ENCODE measurements around the gene BRK1.

BRK1 gene

DNA sequence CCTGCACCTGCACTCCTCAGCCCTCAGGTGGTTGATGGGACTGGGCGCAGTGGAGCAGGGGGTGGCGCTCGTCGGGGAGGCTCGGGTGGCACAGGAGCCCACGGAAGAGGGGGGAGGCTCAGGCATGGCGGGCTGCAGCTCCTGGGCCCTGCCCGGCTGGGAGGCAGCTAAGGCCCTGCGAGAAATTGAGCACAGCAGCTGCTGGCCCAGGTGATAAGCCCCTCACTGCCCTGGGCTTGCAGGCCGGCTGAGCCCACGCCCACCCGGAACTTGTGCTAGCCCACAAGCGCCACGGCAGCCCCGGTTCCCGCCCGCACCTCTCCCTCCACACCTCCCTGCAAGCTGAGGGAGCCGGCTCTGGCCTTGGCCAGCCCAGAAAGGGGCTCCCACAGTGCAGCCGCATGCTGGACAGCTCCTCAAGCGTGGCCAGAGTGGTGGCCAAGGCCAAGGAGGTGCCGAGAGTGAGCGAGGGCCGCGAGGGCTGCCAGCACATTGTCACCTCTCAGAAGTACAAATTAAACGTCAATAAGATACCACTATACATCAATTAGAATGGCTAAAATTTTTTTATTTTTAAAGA lies 21.0 kb downstream of the BRK1 start:
- peaks cover 0 to 12% (median 4%) of the 10 kb centered on the region in 11 experiments; a peak in 6 of 22 replicates for H3K36me3 ChIP-seq
- peaks cover 0 to 14% (median 8%) of the 10 kb centered on the region in 11 experiments; a peak in 10 of 22 replicates for H3K9me3 ChIP-seq (replicated peaks in 1 of 11)
- H3K27me3 ChIP-seq: no peaks in the 10 kb centered on the region
- peak overlapping the region in 4 of 11 experiments; percentile 32 to 48 (median 39); a peak in 7 of 22 replicates for H3K27ac ChIP-seq
- peaks cover 0 to 24% (median 5%) of the 10 kb centered on the region in 10 experiments; a peak in 10 of 20 replicates for H3K4me1 ChIP-seq
- H4K20me1 ChIP-seq: no peaks in the 10 kb centered on the region; a peak in 2 of 22 replicates
- H3K4me3 ChIP-seq: no peak overlapping the region
- TF ChIP-seq Cebpa-rat (IDR thresholded peaks at IDR 0.05): no peak
- H3K4me2 ChIP-seq: 0 out of 22 replicates have a peak overlapping the region, but pooled peaks of 1 of the 11 experiments have one; percentile 0
- no peak overlapping the region for H3K9ac ChIP-seq

DNA sequence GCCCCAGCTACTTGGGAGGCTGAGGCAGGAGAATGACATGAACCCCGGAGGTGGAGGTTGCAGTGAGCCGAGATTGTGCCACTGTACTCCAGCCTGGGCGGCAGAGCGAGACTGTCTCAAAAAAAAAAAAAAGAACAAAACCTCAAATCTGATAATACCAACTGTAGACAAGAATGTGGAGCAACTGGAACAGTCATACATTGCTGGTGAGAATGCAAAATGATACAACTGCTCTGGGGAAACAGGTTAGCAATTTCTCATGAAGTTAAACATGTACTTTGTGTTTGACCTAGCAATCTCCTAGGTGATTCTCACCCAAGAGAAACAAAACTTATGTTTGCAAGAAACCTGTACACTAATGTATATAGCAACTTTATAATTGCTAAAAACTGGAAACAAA lies 21.7 kb downstream of the BRK1 start:
- no peaks in the 10 kb centered on the region; a peak in 1 of 22 replicates for H4K20me1 ChIP-seq
- peaks cover 0 to 7% (median 1%) of the 10 kb centered on the region in 11 experiments; a peak in 4 of 22 replicates for H3K36me3 ChIP-seq
- peak overlapping the region in 2 of 11 experiments; percentile 0 to 15; a peak in 1 of 22 replicates for H3K4me2 ChIP-seq

DNA sequence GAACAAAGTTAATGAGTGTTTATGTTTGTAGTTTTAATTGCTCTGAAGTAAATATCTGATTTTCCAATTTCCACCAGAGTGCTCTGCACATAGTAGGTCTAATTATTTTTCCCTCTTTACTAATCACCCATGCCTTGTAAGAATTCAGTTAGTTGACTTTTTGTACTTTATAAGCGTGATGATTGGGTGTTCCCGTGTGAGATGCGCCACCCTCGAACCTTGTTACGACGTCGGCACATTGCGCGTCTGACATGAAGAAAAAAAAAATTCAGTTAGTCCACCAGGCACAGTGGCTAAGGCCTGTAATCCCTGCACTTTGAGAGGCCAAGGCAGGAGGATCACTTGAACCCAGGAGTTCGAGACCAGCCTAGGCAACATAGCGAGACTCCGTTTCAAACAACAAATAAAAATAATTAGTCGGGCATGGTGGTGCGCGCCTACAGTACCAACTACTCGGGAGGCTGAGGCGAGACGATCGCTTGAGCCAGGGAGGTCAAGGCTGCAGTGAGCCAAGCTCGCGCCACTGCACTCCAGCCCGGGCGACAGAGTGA lies 25.6 kb downstream of the BRK1 start:
- peaks cover 30 to 39% (median 38%) of the 10 kb centered on the region in 11 experiments for H4K20me1 ChIP-seq
- TF ChIP-seq Cebpa-rat (IDR thresholded peaks at IDR 0.05): no peak
- H3K27me3 ChIP-seq: no peaks in the 10 kb centered on the region
- H3K27ac ChIP-seq: peak overlapping the region; percentile 88 to 98 (median 97); a peak in 21 of 22 replicates
- peaks cover 0 to 35% (median 27%) of the 10 kb centered on the region in 11 experiments; a peak in 21 of 22 replicates for H3K36me3 ChIP-seq
- peaks cover 31 to 46% (median 38%) of the 10 kb centered on the region in 10 experiments for H3K4me1 ChIP-seq
- H3K4me3 ChIP-seq: peak overlapping the region; percentile 72 to 87 (median 78); a peak in 15 of 20 replicates
- peaks cover 0 to 9% (median 5%) of the 10 kb centered on the region in 11 experiments; a peak in 8 of 22 replicates for H3K9me3 ChIP-seq (replicated peaks in 1 of 11)
- H3K4me2 ChIP-seq: peak overlapping the region; percentile 32 to 98 (median 86); a peak in 21 of 22 replicates
- peak overlapping the region; percentile 86 to 98 (median 96); a peak in 20 of 22 replicates for H3K9ac ChIP-seq

More for the DNA sequence above, 21.7 kb downstream of the BRK1 start:
- Histone ChIP-seq H3K9me3 (replicated peaks in 1 of 11) (peaks cover 0 to 14% (median 8%) of the 10 kb centered on the region in 11 experiments; a peak in 10 of 22 replicates), H3K4me3 (no peak overlapping the region), H3K4me1 (peaks cover 0 to 24% (median 5%) of the 10 kb centered on the region in 10 experiments; a peak in 10 of 20 replicates), H3K27me3 (no peaks in the 10 kb centered on the region), H3K27ac (peak overlapping the region in 8 of 11 experiments; percentile 7 to 50 (median 34); a peak in 12 of 22 replicates), H3K9ac (no peak overlapping the region)
- peak in 1 of 11 experiments; percentile 47; a peak in 1 of 22 replicates for TF ChIP-seq Cebpa-rat (IDR thresholded peaks at IDR 0.05)

DNA sequence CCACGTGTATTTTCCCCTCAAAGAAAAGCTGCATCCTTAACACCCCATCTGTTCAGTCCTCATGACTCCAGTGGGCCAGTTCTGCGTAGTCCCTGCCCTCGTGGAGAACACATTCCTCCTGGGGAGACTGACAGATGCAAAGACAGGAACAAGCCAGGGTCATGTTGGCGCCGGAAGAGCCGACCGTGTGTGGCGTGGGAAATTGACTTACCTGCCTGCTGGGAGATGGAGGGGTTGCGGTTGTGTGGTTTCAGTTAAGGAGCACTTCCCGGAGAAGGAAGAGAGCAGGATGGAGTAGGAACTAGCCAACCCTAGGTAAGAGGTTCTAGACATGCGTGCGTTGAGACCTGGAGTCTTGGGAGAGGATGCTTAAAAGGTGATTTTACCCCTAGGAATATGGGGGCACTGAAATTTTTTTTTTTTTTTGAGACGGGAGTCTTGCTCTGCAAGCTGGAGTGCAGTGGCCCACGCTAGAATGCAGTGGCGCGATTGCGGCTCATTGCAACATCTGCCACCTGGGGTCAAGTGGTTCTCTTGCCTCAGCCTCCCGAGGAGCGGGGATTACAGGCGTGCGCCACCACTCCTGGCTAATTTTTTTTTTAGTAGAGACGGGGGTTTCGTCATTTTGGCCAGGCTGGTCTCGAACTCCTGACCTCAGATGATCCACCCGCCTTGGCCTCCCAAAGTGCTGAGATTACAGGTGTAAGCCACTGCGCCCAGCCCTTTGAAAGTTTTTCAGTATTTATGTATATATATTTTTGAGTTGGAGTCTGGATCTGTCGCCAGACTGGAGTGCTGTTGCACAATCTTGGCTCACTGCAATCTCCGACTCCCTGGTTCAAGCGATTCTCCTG lies 27.5 kb downstream of the BRK1 start:
- Histone ChIP-seq H3K4me2 (peak overlapping the region; percentile 82 to 98 (median 94)), H3K4me1 (peaks cover 32 to 56% (median 48%) of the 10 kb centered on the region in 10 experiments), H3K27ac (peak overlapping the region; percentile 88 to 98 (median 97)), H3K36me3 (peaks cover 15 to 54% (median 45%) of the 10 kb centered on the region in 11 experiments; a peak in 21 of 22 replicates), H3K9me3 (replicated peaks in 1 of 11) (no peaks in the 10 kb centered on the region), H3K27me3 (no peaks in the 10 kb centered on the region), H4K20me1 (peaks cover 45 to 57% (median 56%) of the 10 kb centered on the region in 11 experiments), H3K9ac (peak overlapping the region; percentile 86 to 98 (median 96)), H3K4me3 (peak overlapping the region; percentile 72 to 87 (median 78))
- peak in 4 of 11 experiments; percentile 16 to 38 (median 27); a peak in 3 of 22 replicates for TF ChIP-seq Cebpa-rat (IDR thresholded peaks at IDR 0.05)

DNA sequence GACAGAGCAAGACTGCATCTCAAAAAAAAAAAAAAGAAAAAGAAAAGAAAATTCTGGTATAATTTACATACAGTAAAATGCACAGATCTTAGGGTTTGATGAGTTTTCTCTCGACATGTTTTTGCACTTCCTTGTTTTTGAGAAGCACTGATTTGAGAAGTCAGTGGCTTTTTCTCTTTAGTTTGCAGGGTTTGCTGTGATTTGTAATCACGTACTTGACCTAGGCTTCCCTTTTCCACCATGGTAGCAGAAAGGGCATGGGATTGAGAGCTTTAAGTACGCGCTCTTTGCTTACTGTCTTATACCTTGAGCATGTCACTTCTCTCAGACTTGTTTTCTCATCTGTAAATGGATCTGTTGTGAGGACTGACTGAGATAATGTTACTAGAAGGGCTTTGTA lies 30.2 kb downstream of the BRK1 start:
- no peaks in the 10 kb centered on the region for H3K9me3 ChIP-seq (replicated peaks in 1 of 11)
- H3K27me3 ChIP-seq: no peaks in the 10 kb centered on the region
- H3K9ac ChIP-seq: peak overlapping the region in 3 of 11 experiments; percentile 46 to 67 (median 58); a peak in 5 of 22 replicates
- H3K4me2 ChIP-seq: peak overlapping the region; percentile 82 to 98 (median 94); a peak in 21 of 22 replicates
- peaks cover 38 to 81% (median 71%) of the 10 kb centered on the region in 11 experiments for H3K36me3 ChIP-seq
- peak overlapping the region in 4 of 11 experiments; percentile 23 to 61 (median 41); a peak in 5 of 22 replicates for H3K27ac ChIP-seq
- H3K4me1 ChIP-seq: peaks cover 32 to 78% (median 56%) of the 10 kb centered on the region in 10 experiments
- peaks cover 65 to 85% (median 82%) of the 10 kb centered on the region in 11 experiments for H4K20me1 ChIP-seq
- TF ChIP-seq Cebpa-rat (IDR thresholded peaks at IDR 0.05): no peak
- H3K4me3 ChIP-seq: peak overlapping the region in 7 of 10 experiments; percentile 31 to 87 (median 74); a peak in 11 of 20 replicates

DNA sequence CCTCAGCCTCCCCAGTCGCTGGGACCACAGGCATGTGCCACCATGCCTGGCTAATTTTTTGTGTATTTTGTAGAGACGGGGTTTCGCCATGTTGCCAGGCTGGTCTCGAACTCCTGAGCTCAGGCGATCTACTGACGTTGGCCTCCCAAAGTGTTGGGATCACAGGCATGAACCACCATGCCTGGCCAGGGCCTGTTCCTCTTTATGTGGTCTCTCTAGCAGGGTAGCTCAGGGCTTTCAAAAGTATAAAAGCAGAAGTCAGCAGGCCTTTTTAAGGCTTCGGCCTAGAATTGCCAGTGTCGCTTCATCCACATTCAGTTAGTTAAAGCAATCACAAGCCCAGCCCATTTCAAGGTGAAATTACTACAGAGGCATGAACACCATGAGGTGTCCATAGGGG lies 33.8 kb downstream of the BRK1 start:
- Histone ChIP-seq H3K4me2 (peak overlapping the region in 5 of 11 experiments; percentile 41 to 65 (median 56); a peak in 10 of 22 replicates), H3K27me3 (no peaks in the 10 kb centered on the region), H4K20me1 (peaks cover 51 to 78% (median 65%) of the 10 kb centered on the region in 11 experiments; a peak in 21 of 22 replicates), H3K36me3 (peaks cover 73 to 100% (median 97%) of the 10 kb centered on the region in 11 experiments), H3K4me3 (no peak overlapping the region), H3K9ac (peak overlapping the region in 5 of 11 experiments; percentile 2 to 42 (median 17); a peak in 6 of 22 replicates), H3K9me3 (replicated peaks in 1 of 11) (no peaks in the 10 kb centered on the region), H3K4me1 (peaks cover 16 to 60% (median 39%) of the 10 kb centered on the region in 10 experiments), H3K27ac (peak overlapping the region in 5 of 11 experiments; percentile 7 to 42 (median 37); a peak in 5 of 22 replicates)
- TF ChIP-seq Cebpa-rat (IDR thresholded peaks at IDR 0.05): no peak

DNA sequence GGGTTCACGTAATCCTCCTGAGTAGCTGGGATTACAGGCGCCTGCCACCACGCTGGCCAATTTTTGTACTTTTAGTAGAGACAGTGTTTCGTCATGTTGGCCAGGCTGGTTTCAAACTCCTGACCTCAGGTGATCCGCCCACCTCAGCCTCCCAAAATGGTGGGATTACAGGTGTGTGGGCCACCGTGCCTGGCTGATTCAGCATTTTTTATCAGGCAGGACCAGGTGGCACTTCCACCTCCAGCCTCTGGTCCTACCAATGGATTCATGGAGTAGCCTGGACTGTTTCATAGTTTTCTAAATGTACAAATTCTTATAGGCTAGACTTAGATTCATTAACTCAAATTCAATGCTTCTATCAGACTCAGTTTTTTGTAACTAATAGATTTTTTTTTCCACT lies 35.5 kb downstream of the BRK1 start:
- Histone ChIP-seq H3K4me3 (no peak overlapping the region), H3K4me1 (peaks cover 0 to 43% (median 21%) of the 10 kb centered on the region in 10 experiments; a peak in 16 of 20 replicates), H3K27ac (no peak overlapping the region), H3K27me3 (no peaks in the 10 kb centered on the region), H3K36me3 (peaks cover 81 to 95% (median 91%) of the 10 kb centered on the region in 11 experiments), H3K4me2 (no peak overlapping the region), H3K9me3 (replicated peaks in 1 of 11) (no peaks in the 10 kb centered on the region), H3K9ac (no peak overlapping the region), H4K20me1 (peaks cover 38 to 60% (median 47%) of the 10 kb centered on the region in 11 experiments; a peak in 21 of 22 replicates)
- TF ChIP-seq Cebpa-rat (IDR thresholded peaks at IDR 0.05): no peak

Data from BLaER1 treated with 17β-estradiol and CSF1 and Interleukin-3, amounts not matched to agents 10 nM and 100 nM (cell line).